Gastrocnemius medialis (tissue), 4 donors: ENCODE data around the gene PPP1R37. TPM values are rescaled to one million over a fixed set of nuclear protein-coding genes. Genes with fewer than 3 reads are reported as not detected.

Source experiments
- ATAC-seq, 2 donors: fragments of 150-250 bp; one replicate each; pipeline ENCODE4 v1.9.1; 2016
- DNase-seq, 2 donors: peaks; one replicate each; pipeline ENCODE4 v3.0.0-alpha.2; 2019
- H3K27ac ChIP-seq, 4 donors: fragments of 200-600 bp; sonication (generic); 1 replicate in 1 of 4; 2 replicates in 3 of 4; pipeline ENCODE4 v1.5.1; 2016 to 2018; ENCODE audit warnings: mild to moderate bottlenecking in 2 of 4, moderate library complexity in 1 of 4
- H3K27me3 ChIP-seq, 3 donors: fragments of 200-600 bp; sonication (generic) in 2 of 3; 1 replicate in 1 of 3; 2 replicates in 2 of 3; pipeline versions ENCODE4 v1.5.1 to v1.6.0; 2016 to 2019; ENCODE audit warnings: mild to moderate bottlenecking in 1 of 3, moderate library complexity in 1 of 3
- H3K36me3 ChIP-seq, 2 donors: fragments of 200-600 bp; sonication (generic) in 1 of 2; one replicate each; pipeline ENCODE4 v1.5.1; 2017 to 2018
- H3K4me1 ChIP-seq, 2 donors: fragments of 200-600 bp; sonication (generic) in 1 of 2; one replicate each; pipeline ENCODE4 v1.5.1; 2016 to 2017; ENCODE audit warnings: mild to moderate bottlenecking in 2 of 2
- H3K4me3 ChIP-seq, 4 donors: fragments of 200-600 bp; sonication (generic) in 3 of 4; 1 replicate in 1 of 4; 2 replicates in 3 of 4; pipeline ENCODE4 v1.5.1; 2016 to 2019; ENCODE audit warnings: mild to moderate bottlenecking in 2 of 4
- H3K9me3 ChIP-seq, 3 donors: fragments of 200-600 bp; sonication (generic) in 2 of 3; 1 replicate in 1 of 3; 2 replicates in 2 of 3; pipeline ENCODE4 v1.5.1; 2016 to 2019
- CTCF ChIP-seq, 5 experiments: fragments of 450-650 bp in 3 of 5; fragments of 200-600 bp in 2 of 5; sonication (generic) in 2 of 5; IDR thresholded peaks in 4 of 5; conservative IDR thresholded peaks in 1 of 5; 1 replicate in 4 of 5; 2 replicates in 1 of 5; pipeline ENCODE4 v1.5.1; 2016 to 2019; ENCODE audit warnings: antibody characterized with exemption in 5 of 5, mild to moderate bottlenecking in 3 of 5, moderate library complexity in 3 of 5
- POLR2A ChIP-seq, 2 donors: fragments of 450-650 bp; IDR thresholded peaks; one replicate each; pipeline ENCODE4 v1.6.1; 2017; ENCODE audit warnings: antibody characterized with exemption in 2 of 2, mild to moderate bottlenecking in 2 of 2, moderate library complexity in 2 of 2
- in situ Hi-C, 4 donors: fragments of 200-750 bp; cut with MboI; loops; one replicate each; pipeline versions ENCODE4 v1.15.0 to v1.8.0; 2017; ENCODE audit warnings: low sequenced_read_pairs in 4 of 4
- intact Hi-C: fragments of 100-400 bp; cut with DNase I; formaldehyde crosslinking; loops from one replicate; pipeline ENCODE4 v1.15.1; 2023; ENCODE audit warnings: low total_unique reads
- total RNA-seq, 4 donors: library from RNA; depleted of rRNA; stranded (reverse); fragments of >200 nt; gene quantifications; one replicate each; pipeline versions ENCODE4 v1.1.0 to v1.2.3, GENCODE V29; 2016

The PPP1R37 gene
- total RNA-seq, 4 donors from 2014 or later = 30.5 to 51.1 (median 39.7) TPM

GRCh38 chr19:45158503-45159209 lies 65.7 kb downstream of the PPP1R37 start:
- Histone ChIP-seq H3K4me3 (no peak overlapping the region), H3K9me3 (no peaks in the 10 kb centered on the region), H3K4me1 (peaks cover 4% of the 10 kb centered on the region in 2 donors), H3K27ac (no peak overlapping the region), H3K27me3 (peaks cover 34 to 49% (median 39%) of the 10 kb centered on the region in 3 donors), H3K36me3 (no peaks in the 10 kb centered on the region)
- intact Hi-C loops (no loop called here), in situ Hi-C loops (no loop called here)
- TF ChIP-seq POLR2A (IDR thresholded peaks at IDR 0.05) (no peak), CTCF (IDR thresholded peaks at IDR 0.05 in 4 of 5, conservative IDR thresholded peaks at IDR 0.05 in 1 of 5) (no peak)
- DNase-seq = no peak
- ATAC-seq = no peak

GRCh38 chr19:45159210-45159970 lies 66.4 kb downstream of the PPP1R37 start:
- H3K27ac ChIP-seq = no peak overlapping the region
- H3K36me3 ChIP-seq = no peaks in the 10 kb centered on the region
- DNase-seq (no peak), ATAC-seq (no peak)
- H3K4me3 ChIP-seq = no peak overlapping the region
- H3K27me3 ChIP-seq = peaks cover 33 to 41% (median 34%) of the 10 kb centered on the region in 3 donors
- intact Hi-C loops (no loop called here), in situ Hi-C loops (no loop called here)
- no peaks in the 10 kb centered on the region for H3K9me3 ChIP-seq
- no peaks in the 10 kb centered on the region for H3K4me1 ChIP-seq
- TF ChIP-seq CTCF (IDR thresholded peaks at IDR 0.05 in 4 of 5, conservative IDR thresholded peaks at IDR 0.05 in 1 of 5) (no peak), POLR2A (IDR thresholded peaks at IDR 0.05) (no peak)

DNA sequence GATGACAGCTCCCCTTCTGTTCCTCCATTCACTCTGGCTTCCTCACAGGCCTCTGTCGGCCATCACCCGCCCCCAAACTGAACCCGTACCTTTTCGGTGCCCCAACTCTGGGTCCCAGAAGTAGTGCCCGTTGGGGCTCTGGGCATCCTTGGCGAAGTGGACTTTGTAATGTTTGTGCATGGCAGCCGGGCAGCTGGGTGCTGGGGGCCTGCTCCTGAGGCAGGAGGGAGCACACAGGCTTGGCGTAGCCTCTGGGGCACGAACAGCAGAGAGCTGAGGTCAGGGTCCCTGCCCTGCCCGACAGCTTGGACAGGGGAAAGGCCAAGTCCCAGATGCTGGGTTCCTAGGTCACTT lies 67.0 kb downstream of the PPP1R37 start:
- intact Hi-C loops (loop anchor here (5.0 kb wide), 1 partner anchor 87 kb away; the partner anchor contains the start of gene EXOC3L2), in situ Hi-C loops (no loop called here)
- Histone ChIP-seq H3K27me3 (peaks cover 31 to 37% (median 34%) of the 10 kb centered on the region in 3 donors), H3K4me1 (no peaks in the 10 kb centered on the region), H3K27ac (no peak overlapping the region), H3K36me3 (no peaks in the 10 kb centered on the region), H3K4me3 (no peak overlapping the region), H3K9me3 (no peaks in the 10 kb centered on the region)
- ATAC-seq (no peak), DNase-seq (no peak)
- TF ChIP-seq CTCF (IDR thresholded peaks at IDR 0.05 in 4 of 5, conservative IDR thresholded peaks at IDR 0.05 in 1 of 5) (no peak), POLR2A (IDR thresholded peaks at IDR 0.05) (no peak)

- H3K4me3 ChIP-seq = no peak within 1 kb of the TSS
- H3K36me3 ChIP-seq = no peaks in the 10 kb centered on the region
- no peaks in the 10 kb centered on the region for H3K4me1 ChIP-seq
- no peaks in the 10 kb centered on the region for H3K9me3 ChIP-seq
- intact Hi-C loops (loop anchor here (5.0 kb wide), 1 partner anchor 86 kb away; the partner anchor contains the start of gene EXOC3L2), in situ Hi-C loops (no loop called here)
- no peak for TF ChIP-seq CTCF (IDR thresholded peaks at IDR 0.05 in 4 of 5, conservative IDR thresholded peaks at IDR 0.05 in 1 of 5)
- no peak for TF ChIP-seq POLR2A (IDR thresholded peaks at IDR 0.05)
- H3K27ac ChIP-seq = no peak within 1 kb of the TSS
- DNase-seq (no peak), ATAC-seq (no peak)
- H3K27me3 ChIP-seq = peaks cover 31 to 36% (median 34%) of the 10 kb centered on the region in 3 donors
Observed at GRCh38 chr19:45160870-45161737, 68.1 kb downstream of the PPP1R37 start, which contains the start of gene NKPD1. Gene NKPD1 (minus strand): TSS chr19:45160982. CDS start chr19:45160150, 832 bp downstream.
